D721Med (cell line): ENCODE measurements around the gene PA2G4.

Source experiments
- DNase-seq: peaks from one replicate; pipeline ENCODE4 v3.0.0; 2011; ENCODE audit warnings: low spot score; ENCODE audit not compliant: insufficient read length
- FAIRE-seq: peaks from 2 replicates; lab custom pipeline; 2011; peaks lifted over from hg19 to GRCh38; lab: Jason Lieb, UNC
- TF ChIP-seq, protein P1 (sequence below): IDR thresholded peaks from 2 replicates; pipeline ENCODE4 v1.5.1; 2012; ENCODE audit warnings: mild to moderate bottlenecking, control low read depth; ENCODE audit not compliant: insufficient read depth; ENCODE audit errors: missing control alignments

PA2G4 gene

DNA sequence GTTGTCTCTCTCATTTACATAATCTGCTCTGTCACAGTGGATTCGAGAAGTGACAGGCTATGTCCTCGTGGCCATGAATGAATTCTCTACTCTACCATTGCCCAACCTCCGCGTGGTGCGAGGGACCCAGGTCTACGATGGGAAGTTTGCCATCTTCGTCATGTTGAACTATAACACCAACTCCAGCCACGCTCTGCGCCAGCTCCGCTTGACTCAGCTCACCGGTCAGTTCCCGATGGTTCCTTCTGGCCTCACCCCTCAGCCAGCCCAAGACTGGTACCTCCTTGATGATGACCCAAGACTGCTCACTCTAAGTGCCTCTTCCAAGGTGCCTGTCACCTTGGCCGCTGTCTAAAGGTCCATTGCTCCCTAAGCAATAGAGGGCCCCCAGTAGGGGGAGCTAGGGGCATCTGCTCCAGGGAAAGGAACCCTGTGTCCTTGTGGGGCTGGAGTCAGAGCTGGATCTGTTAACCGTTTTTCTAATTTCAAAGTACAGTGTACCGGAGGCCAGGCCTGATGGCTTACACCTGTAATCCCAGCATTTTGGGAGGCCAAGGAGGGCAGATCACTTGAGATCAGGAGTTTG lies 19.3 kb upstream of the PA2G4 start:
- TF ChIP-seq, protein P1, sequence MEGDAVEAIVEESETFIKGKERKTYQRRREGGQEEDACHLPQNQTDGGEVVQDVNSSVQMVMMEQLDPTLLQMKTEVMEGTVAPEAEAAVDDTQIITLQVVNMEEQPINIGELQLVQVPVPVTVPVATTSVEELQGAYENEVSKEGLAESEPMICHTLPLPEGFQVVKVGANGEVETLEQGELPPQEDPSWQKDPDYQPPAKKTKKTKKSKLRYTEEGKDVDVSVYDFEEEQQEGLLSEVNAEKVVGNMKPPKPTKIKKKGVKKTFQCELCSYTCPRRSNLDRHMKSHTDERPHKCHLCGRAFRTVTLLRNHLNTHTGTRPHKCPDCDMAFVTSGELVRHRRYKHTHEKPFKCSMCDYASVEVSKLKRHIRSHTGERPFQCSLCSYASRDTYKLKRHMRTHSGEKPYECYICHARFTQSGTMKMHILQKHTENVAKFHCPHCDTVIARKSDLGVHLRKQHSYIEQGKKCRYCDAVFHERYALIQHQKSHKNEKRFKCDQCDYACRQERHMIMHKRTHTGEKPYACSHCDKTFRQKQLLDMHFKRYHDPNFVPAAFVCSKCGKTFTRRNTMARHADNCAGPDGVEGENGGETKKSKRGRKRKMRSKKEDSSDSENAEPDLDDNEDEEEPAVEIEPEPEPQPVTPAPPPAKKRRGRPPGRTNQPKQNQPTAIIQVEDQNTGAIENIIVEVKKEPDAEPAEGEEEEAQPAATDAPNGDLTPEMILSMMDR, result peak; percentile 47
- no peak for DNase-seq

DNA sequence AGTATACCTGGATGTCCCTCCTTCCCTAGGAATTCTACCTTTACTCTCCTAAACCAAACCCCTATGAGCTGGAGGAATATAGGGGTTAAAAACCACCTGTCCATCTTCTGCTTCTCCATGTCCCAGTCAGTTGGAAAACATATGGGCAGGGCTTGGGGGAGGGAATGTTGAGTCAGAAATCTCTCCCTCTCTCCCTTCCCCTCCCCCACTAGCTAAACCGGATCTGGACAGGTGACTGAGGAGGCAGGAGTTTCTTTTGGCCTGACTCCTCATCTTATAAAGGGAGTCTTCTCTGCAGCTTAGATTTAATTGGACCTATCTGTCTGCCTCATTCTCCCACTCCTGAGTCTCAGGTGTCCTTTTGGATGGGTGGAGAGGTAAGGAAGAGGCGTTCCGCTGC lies 18.3 kb upstream of the PA2G4 start:
- no peak for DNase-seq
- FAIRE-seq, result no peak
- TF ChIP-seq, protein P1, result no peak

More for the DNA sequence above, 19.3 kb upstream of the PA2G4 start:
- FAIRE-seq, result no peak

DNA sequence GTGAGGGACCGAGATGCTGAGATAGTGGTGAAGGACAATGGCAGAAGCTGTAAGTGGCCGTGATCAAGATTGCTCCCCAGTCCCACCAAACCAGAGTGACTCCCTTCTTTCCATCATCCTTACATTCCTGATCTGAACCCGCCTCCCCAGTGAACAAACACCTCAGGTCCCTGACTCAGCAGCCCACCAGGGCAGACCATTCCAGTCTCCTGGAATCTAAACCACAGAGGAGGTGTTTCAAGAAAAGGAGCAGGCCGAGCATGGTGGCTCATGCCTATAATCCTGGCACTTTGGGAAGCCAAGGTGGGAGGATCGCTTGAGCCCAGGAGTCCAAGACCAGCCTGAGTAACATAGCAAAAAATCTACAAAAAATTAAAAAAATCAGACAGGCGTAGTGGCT lies 17.8 kb upstream of the PA2G4 start:
- FAIRE-seq (no peak), DNase-seq (no peak)
- TF ChIP-seq, protein P1, result no peak

DNA sequence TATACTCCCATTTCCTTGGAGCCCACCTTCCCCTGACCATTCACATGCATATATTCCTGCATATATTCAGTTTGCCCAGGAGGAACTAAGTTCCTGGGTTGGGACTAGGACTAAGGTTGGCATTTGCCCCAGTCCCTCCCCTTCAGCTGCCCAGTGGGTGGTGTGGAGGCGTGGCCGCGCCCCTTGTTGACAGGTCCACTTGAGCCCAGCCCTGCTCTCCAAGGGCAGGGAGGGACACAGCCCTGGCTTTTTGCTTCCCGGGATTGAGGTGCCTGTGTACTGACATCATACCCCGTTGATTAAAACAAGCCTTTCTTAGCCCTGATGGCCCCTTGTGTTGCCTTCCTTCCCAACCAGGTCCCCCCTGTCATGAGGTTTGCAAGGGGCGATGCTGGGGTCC lies 17.1 kb upstream of the PA2G4 start:
- no peak for DNase-seq
- TF ChIP-seq, protein P1, result no peak
- FAIRE-seq, result no peak

DNA sequence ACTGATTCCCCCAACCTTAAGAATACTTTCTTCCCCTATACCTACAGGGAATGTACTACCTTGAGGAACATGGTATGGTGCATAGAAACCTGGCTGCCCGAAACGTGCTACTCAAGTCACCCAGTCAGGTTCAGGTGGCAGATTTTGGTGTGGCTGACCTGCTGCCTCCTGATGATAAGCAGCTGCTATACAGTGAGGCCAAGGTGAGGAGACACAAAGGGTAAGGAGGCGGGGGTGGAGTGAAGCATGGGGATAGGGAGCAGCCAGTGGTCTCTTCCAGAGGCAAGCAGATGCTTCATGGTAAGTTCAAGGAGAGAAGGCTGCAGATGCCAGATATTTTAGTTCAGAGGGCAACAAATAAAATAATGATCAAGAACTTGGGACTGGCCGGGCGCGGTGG lies 6.6 kb upstream of the PA2G4 start:
- FAIRE-seq (no peak), DNase-seq (no peak)
- TF ChIP-seq, protein P1, result no peak

DNA sequence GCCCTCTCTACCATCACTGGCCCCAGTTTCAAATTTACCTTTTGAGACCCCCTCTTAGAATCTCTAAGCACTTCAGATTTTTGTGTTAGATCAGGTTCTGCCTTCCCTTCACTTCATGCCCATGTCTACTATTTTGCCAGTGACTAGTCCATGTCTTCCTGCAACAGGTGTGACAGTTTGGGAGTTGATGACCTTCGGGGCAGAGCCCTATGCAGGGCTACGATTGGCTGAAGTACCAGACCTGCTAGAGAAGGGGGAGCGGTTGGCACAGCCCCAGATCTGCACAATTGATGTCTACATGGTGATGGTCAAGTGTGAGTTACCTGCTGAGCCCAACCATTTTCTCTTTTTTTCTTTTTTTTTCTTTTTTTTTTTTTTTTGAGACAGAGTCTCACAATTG lies 5.8 kb upstream of the PA2G4 start:
- no peak for FAIRE-seq
- DNase-seq, result no peak
- TF ChIP-seq, protein P1, result no peak

DNA sequence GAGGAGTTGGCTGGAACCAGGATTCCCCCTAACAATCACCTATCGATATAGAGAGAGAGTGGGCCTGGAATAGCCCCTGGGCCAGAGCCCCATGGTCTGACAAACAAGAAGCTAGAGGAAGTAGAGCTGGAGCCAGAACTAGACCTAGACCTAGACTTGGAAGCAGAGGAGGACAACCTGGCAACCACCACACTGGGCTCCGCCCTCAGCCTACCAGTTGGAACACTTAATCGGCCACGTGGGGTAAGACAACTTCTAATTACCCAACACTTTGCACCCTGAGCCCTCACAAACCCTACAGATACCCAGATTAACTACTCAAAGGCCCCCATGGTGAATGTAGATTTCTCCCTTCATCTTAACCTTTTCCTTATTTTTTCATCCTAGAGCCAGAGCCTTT lies 4.6 kb upstream of the PA2G4 start:
- TF ChIP-seq, protein P1, result no peak
- no peak for DNase-seq
- FAIRE-seq, result no peak
